HG02943 (cell line): ENCODE results near the gene MAN1C1.
"Not testable (repeated sequence)": the region's sequence is repeated elsewhere in the genome, so short reads cannot be mapped to it uniquely, and the experiment has no call there.

Source experiments
- ATAC-seq: cut with Tn5 transposase; IDR thresholded peaks from one replicate; pipeline ENCODE4 v1.9.1; 2021; ENCODE audit warnings: mild to moderate bottlenecking, low read depth, moderate library complexity; ENCODE audit not compliant: unreplicated experiment

MAN1C1 gene

DNA sequence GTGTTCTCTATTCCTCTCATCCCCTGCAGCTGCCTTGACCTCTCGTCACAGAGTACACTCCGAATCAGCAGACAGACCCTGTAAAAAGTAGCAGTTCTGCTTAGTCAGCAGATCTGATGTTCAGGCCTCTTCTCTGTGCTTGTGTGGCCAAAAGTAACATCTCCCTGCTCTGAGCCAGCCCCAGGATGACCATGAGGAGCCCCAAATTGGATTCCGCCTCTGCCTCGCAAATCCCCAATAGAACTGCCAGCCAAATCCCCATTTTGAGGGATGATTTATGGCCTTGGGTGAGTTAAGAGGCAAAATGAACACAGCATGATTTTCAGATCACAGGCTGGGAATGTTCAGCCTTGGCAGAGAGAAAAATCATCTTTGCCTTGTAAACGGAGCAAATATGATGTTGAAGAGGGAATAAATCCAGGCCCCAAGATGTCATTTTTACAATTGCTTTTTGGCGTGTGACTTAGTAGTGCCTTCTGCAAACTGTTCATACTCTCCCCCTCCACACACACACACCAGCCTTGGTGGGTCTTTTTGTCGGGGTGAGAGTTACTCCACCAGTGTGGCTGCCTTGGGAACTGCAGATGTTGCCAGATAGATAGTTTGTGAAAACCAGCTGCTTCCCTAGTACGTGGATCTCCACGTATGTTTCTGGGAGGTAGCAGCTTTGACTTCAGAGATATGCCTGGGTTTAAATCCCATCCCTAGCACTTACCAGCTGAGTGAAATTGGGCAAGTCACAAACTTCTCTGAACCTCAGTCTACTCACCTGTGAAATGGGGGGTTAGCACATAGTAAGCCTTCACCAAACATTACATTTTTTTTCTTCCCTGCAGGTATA lies 77.8 kb downstream of the MAN1C1 start:
- ATAC-seq, result no peak

DNA sequence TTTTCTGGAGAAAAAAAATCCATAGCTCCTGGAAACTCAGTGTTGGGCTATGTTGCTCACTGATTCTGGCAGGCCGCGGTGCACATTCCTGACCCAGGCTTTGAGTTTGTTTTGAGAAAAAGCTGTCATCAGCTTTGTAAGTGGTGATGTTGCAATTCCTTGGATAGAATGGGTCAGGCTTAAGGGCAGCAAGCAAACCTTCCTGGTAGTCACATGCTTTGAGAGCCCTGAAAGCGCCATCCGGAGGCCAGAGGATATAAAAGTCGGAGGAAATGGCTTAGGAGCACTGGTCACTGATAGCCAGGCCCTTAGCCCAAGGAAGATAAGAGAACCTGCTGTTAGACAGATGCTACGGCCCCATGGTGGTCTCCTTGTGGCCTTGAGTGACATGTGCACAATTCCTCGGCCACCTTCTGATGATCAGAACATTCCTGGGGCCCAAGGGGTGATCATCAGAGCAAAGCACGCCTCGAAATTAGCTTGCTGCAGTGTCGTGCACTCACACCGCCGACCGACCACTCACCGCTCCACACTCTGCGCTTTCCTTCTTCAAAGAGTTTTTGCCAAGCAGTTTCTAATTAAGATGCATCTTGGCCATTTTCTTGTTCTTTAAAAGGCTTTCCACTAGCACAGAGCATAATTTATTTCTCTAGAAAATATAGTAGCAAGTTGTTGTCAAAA lies 78.6 kb downstream of the MAN1C1 start:
- no peak for ATAC-seq

DNA sequence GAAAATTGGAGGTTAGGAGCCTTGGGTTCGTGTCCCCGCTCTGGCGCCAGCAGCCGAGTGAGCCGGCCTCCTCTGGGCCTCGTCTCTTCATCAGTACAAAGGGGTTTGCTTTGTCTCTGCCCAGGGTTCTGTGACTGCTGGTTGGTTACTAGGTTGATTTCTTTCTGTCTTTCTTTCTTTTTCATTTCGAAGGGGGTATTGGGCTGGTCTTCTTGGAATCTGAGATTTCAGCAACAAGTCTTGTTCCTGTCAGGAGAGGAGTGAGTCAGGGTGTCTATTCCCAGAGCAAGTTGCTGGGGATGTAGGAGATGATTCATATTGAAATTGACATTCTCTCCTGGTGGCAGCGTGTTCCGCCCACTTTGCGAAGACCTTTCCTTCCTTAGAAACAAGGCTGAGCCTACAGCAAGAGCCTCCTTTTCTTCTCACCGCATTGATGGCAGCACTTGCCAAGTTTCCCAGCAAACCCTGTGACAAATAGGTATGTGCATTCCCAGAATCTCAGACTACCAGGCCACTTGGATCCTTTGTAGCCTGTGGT lies 79.2 kb downstream of the MAN1C1 start:
- no peak for ATAC-seq

DNA sequence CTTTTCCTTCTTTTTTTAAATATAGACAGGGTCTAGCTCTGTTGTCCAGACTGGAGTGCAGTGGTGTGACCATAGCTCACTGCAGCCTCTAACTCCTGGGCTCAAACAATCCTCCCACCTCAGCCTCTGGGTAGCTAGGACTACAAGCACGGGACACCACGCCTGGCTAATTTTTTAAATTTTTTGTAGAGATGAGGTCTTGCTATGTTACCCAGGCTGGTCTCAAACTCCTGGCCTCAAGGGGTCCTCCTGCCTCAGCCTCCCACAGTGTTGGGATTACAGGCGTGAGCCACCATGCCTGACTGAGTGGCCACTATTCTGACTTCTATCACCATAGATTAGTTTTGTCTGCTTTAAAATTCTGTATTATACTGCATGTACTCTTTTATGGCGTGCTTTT lies 80.1 kb downstream of the MAN1C1 start:
- not testable (repeated sequence) for ATAC-seq

- ATAC-seq, result no peak
These were observed 81.0 kb downstream of the MAN1C1 start for GRCh38 chr1:25697435-25698217.

DNA sequence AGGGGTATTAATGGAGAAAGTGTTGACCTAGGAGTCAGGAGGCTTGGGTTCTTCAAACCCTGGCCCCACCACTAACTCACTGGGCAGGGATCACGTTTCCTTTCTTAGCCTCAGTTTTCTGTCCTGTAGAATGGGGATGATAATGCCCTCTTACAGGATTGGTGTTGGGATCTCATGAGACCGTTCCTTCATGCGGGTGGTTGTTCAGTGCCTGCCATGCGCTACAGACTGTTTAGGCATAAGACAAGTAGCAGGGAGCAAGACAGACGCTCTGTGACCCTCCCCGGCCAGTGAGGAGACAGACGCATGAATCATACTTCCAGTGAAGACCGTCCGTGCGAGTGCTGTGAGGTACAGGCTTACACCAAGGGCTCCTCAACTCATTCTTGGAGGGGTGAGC lies 81.7 kb downstream of the MAN1C1 start:
- no peak for ATAC-seq

DNA sequence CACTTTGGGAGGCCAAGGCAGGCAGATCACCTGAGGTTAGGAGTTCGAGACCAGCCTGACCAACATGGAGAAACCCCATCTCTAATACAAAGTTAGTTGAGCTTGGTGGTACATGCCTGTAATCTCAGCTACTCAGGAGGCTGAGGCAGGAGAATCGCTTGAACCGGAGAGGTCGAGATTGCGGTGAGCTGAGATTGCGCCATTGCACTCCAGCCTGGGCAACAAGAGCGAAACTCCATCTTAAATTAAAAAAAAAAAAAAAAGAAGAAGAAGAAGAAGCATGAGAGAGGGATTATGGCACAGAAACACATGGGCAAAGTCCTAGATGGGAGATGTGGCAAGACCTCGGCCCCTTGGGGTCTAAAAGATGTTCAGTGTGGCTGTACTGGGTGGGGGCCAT lies 82.5 kb downstream of the MAN1C1 start:
- ATAC-seq, result not testable (repeated sequence)

DNA sequence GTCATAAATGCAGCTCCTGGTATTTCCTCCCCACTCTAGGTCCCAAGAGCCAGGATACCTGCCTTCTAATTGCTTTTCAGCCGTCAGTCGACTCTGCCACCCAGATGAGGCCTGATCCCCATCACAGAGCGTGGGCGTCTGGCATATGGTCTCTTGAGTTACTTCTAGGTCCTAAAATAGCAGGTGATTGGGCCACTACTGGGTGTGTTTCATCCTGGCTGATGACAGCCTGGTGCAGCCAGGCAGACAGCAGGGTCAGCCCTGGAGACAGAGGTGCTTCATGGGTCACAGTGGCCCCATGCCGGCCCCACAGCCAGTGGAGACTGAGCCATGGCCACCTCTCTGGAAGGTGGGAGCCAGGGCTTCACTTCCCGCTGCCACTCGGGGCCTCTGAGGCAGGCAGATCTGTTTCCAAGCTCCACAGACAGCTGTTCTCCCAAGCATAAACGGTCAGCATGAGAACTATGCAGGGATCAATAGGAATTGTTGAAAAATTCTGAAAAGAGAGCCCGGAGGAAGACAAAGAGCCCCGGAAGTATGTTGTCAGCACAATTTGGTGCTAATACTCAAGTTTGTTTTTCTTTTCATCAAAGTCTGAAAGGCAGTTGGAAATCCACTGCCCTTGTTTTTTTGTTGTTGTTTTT lies 83.0 kb downstream of the MAN1C1 start:
- ATAC-seq, result no peak

- no peak for ATAC-seq
These were observed 83.5 kb downstream of the MAN1C1 start for GRCh38 chr1:25700144-25700523.

- ATAC-seq, result no peak
These were observed 84.0 kb downstream of the MAN1C1 start for GRCh38 chr1:25700626-25701025.

DNA sequence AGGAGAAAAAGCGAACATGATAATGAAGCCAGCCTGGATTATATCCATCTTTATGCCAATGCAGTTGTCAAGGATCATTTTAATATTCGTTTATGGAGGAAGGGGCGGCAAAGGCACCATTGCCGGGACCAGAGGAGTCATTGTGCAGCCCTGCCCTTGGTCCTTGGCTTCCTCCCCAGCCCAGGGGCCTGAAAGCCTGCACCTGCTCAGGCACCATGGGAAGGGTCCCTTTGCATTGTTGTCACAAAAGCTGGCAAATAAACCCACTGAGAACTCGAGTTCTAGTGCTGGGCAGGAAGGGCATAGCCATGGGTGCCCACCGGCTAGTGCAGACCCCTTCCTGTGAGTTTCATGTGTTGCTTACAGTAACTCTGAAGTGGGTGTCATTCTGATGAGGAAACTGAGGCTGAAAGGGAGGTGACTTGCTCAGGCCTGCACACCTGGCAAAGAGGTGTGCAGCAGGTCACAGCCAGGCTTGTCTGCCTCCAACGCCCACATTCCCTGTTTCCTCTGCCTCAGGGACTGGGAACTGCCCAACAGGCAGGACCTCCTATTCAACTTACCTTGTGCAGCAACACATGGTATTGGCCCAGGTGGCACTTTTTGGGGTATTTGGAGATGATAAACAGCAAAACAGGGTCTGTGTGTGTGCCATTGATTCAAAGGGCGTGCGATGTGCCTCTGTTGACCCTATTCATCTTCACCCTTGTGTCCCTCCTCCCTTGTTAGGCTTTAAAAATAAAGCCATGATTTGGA lies 84.6 kb downstream of the MAN1C1 start:
- no peak for ATAC-seq

DNA sequence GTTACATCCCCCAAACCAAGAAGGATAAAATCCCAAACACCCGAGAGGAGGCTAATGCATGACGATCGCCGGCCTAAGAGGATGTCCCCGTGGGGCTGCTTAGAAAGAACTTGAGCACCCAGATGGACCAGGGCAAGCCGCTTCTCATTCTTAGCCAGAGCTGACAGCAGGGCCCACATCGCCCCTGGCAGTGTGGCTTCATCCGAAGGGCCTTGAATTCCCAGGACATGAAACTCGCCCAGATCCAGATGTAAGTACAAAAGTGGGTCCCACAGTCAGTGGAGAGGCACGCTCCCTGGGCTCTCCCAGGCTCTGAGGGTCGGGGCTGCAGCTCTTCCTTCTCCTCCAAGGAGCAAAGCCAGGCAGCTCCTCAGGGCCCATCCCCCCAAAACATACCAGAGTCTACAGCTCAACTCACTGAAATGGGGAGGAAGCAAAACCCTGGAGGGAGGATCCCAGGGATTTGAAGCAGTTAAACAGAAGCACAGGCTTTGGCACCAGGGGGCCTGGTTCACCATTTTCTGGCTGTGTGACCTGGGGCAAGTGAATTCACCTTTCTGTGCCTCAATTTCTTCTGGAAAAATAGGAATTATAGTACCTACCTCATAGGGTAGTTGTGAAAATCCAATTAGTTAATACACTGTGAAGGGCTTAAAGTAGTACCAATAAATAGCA lies 85.6 kb downstream of the MAN1C1 start:
- ATAC-seq, result no peak

DNA sequence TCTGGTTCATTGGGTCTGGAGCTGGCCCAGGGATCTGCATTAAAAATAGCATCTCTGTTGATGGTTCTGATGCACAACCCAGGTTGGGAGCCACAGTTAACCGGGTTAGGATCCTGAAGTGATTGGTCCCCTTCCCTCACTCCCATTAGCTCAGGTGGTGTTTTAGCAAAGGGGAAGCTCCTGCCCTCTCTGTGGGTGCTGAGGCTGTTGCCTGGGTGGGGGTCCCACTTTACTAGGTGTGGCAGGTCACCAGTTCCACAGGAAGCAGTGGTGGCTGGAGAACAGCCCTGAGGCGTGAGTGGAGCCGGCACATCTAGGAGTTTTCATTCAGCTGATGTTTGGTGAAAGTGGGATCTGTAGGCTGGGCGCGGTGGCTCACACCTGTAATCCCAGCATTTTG lies 86.5 kb downstream of the MAN1C1 start:
- no peak for ATAC-seq

DNA sequence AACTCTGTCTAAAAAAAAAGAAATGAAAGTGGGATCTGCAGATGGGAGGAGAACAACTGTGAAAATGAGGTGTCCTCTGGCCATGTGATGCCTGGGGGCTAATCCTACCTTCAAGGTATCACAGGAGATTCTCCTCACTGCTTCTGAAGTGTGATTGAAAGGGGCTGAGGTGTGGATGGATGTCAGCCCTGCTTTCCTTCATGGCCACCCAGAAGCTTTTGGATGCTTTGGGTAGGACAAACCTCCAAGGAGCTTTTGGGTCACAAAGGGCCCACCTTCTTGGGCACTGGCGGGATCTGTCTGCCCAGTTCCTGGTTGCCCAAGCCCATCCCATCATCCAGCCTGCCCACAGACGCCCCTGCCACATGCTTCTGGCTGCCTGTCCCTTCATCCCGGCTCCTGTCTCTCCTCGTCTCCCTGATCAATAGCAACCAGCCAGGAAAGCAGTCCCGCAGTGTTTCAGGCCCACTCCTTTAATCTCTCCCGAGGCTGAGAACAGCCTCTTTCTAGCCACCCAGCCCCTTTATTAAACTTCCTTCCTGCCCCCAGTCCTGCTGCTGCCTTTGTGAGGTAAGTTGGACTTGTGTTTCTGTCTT lies 87.2 kb downstream of the MAN1C1 start:
- ATAC-seq, result no peak

GRCh38 chr1:25704267-25704691 lies 87.7 kb downstream of the MAN1C1 start:
- ATAC-seq, result no peak

- no peak for ATAC-seq
These were observed 89.1 kb downstream of the MAN1C1 start for GRCh38 chr1:25705699-25706098.

- no peak for ATAC-seq
These were observed 89.8 kb downstream of the MAN1C1 start for GRCh38 chr1:25706146-25707089.
